HFFc6 (cell line): ENCODE data around the gene LEAP2. TPM values are rescaled to one million over a fixed set of nuclear protein-coding genes. Genes with fewer than 3 reads are reported as not detected.
A peak's percentile ranks its signal among the peaks of the same experiment; 100 is the strongest.

ENCODE experiments used
- DNase-seq: peaks from one replicate; pipeline ENCODE4 v3.0.0-alpha.2; 2018
- H3K27ac Mint-ChIP-seq: 2 replicates; pipeline ENCODE4 v1.8.0; 2020; ENCODE audit warnings: mild to moderate bottlenecking, mixed read lengths
- H3K27me3 Mint-ChIP-seq: 2 replicates; pipeline ENCODE4 v1.8.0; 2021; ENCODE audit warnings: mild to moderate bottlenecking, moderate library complexity, mixed read lengths; ENCODE audit not compliant: insufficient read depth
- H3K36me3 Mint-ChIP-seq: 2 replicates; pipeline ENCODE4 v1.8.0; 2021; ENCODE audit warnings: low read depth, mixed read lengths
- H3K4me1 Mint-ChIP-seq: 2 replicates; pipeline ENCODE4 v1.8.0; 2020; ENCODE audit warnings: low read depth, mixed read lengths
- H3K4me3 Mint-ChIP-seq: 2 replicates; pipeline ENCODE4 v1.8.0; 2020; ENCODE audit warnings: mild to moderate bottlenecking, moderate library complexity, mixed read lengths
- H3K9me3 Mint-ChIP-seq: 2 replicates; pipeline ENCODE4 v1.8.0; 2020; ENCODE audit warnings: mild to moderate bottlenecking, mixed read lengths
- CTCF ChIP-seq: fragments of 200-600 bp; sonication (generic); IDR thresholded peaks from 2 replicates; pipeline ENCODE4 v1.5.0; 2021; ENCODE audit warnings: antibody characterized with exemption, mild to moderate bottlenecking
- long read RNA-seq: library from polyadenylated mRNA; unstranded; transcript quantifications from one replicate; pipeline ENCODE4 v2.0.0, GENCODE V29; 2019
- total RNA-seq, 6 experiments: library from RNA; stranded (reverse); fragmentation: NEBNext Ultra II Directional; extraction: Animal tissue kit (Norgen Biotek cat#: 25700); gene quantifications; 2 replicates in 1 of 6; 3 replicates in 5 of 6; pipeline ENCODE4 v1.2.3, GENCODE V29; 2021

Gene LEAP2
- under 1 TPM; 0.09 to 0.51 (median 0.41) TPM for total RNA-seq
- long read RNA-seq: 0 reads

GRCh38 chr5:132873119-132873929 is at the start of gene LEAP2:
LEAP2 (plus strand) TSS chr5:132873668; CDS start chr5:132873695, 27 bp downstream.
- Mint-ChIP-seq H3K4me1 (peaks cover 39% of the 10 kb centered on the region), H3K36me3 (peaks cover 25% of the 10 kb centered on the region), H3K9me3 (no peaks in the 10 kb centered on the region), H3K4me3 (no peak within 1 kb of the TSS; the same call in 1 of the 2 replicates), H3K27ac (peak within 1 kb of the TSS; percentile 57), H3K27me3 (peaks cover 1% of the 10 kb centered on the region)
- DNase-seq: no peak
- no peak for TF ChIP-seq CTCF

GRCh38 chr5:132824426-132824825 is 49.0 kb upstream of the LEAP2 start:
- H3K4me1 Mint-ChIP-seq: peaks cover 13% of the 10 kb centered on the region
- no peak for DNase-seq
- TF ChIP-seq CTCF: no peak
- H3K4me3 Mint-ChIP-seq: no peak overlapping the region
- no peaks in the 10 kb centered on the region for H3K9me3 Mint-ChIP-seq
- H3K27me3 Mint-ChIP-seq: peaks cover 3% of the 10 kb centered on the region; the same call in 1 of the 2 replicates
- no peak overlapping the region for H3K27ac Mint-ChIP-seq
- H3K36me3 Mint-ChIP-seq: no peaks in the 10 kb centered on the region

GRCh38 chr5:132825033-132825833 is 48.2 kb upstream of the LEAP2 start:
- Mint-ChIP-seq H3K9me3 (no peaks in the 10 kb centered on the region), H3K27ac (no peak overlapping the region), H3K27me3 (peaks cover 3% of the 10 kb centered on the region; the same call in 1 of the 2 replicates)

GRCh38 chr5:132825834-132826391 is 47.6 kb upstream of the LEAP2 start:
- Mint-ChIP-seq H3K9me3 (no peaks in the 10 kb centered on the region), H3K27ac (no peak overlapping the region), H3K36me3 (no peaks in the 10 kb centered on the region), H3K4me3 (no peak overlapping the region), H3K27me3 (peaks cover 3% of the 10 kb centered on the region; the same call in 1 of the 2 replicates), H3K4me1 (peaks cover 8% of the 10 kb centered on the region)
- DNase-seq: no peak
- no peak for TF ChIP-seq CTCF

More at GRCh38 chr5:132825033-132825833, 48.2 kb upstream of the LEAP2 start:
- Mint-ChIP-seq H3K4me1 (peaks cover 10% of the 10 kb centered on the region), H3K36me3 (no peaks in the 10 kb centered on the region), H3K4me3 (no peak overlapping the region)
- DNase-seq: no peak
- no peak for TF ChIP-seq CTCF

DNA sequence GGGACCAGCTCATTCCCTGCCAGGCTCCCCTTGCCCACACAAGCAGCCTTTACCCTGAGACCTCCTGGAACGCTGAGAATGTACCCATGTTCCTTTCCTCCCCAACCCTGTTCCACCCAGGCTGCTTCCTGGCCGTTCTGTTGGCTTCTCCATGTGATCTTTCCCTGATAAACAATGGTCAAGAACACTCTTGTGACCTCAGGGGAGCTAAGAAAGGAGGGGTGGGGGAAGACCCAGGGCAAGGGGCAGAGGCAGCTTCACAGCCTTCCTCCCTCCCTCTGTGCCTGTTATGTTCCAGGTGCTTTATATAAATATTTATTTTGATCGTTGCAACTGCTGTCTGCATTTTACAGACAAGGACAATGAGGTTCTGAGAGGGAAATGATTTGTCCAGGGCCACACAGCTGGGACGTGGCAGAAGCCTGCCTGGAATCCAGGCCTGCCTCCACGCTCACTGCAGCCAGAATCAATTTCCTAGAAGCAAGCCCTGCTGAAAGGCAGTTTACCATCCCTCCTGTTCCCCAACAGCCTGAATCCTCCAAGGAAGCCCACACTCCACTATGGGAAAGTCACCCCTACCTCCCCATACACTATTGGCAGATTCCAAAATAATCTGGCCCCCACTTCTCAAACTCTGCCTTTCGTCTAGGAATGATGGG is 46.9 kb upstream of the LEAP2 start:
- no peaks in the 10 kb centered on the region for H3K9me3 Mint-ChIP-seq
- H3K27me3 Mint-ChIP-seq: peaks cover 3% of the 10 kb centered on the region
- H3K27ac Mint-ChIP-seq: no peak overlapping the region
- no peak overlapping the region for H3K4me3 Mint-ChIP-seq
- peaks cover 14% of the 10 kb centered on the region for H3K4me1 Mint-ChIP-seq
- no peak for TF ChIP-seq CTCF
- DNase-seq: no peak
- H3K36me3 Mint-ChIP-seq: no peaks in the 10 kb centered on the region
